Upper lobe of left lung (tissue), 6 donors: ENCODE measurements around the gene GRK2. TPM values are rescaled to one million over a fixed set of nuclear protein-coding genes. Genes with fewer than 3 reads are reported as not detected.

ENCODE experiments used
- ATAC-seq, 2 donors: fragments of 200-7000 bp; cut with Tn5 transposase; one replicate each; pipeline ENCODE4 v1.9.1; 2022; ENCODE audit warnings: mild to moderate bottlenecking in 2 of 2, moderate library complexity in 2 of 2; ENCODE audit not compliant: low FRiP score in 2 of 2
- DNase-seq, 2 donors: peaks; one replicate each; pipeline ENCODE4 v3.0.0-alpha.2; 2019 to 2020
- H3K27ac ChIP-seq, 4 donors: fragments of 200-600 bp; sonication (generic); one replicate each; pipeline ENCODE4 v1.5.1; 2016 to 2019
- H3K27me3 ChIP-seq, 4 donors: fragments of 200-600 bp; sonication (generic); one replicate each; pipeline ENCODE4 v1.5.1; 2017 to 2019
- H3K36me3 ChIP-seq, 4 donors: fragments of 200-600 bp; sonication (generic); one replicate each; pipeline ENCODE4 v1.5.1; 2016 to 2019
- H3K4me1 ChIP-seq, 4 donors: fragments of 200-600 bp; sonication (generic); one replicate each; pipeline ENCODE4 v1.5.1; 2018 to 2019
- H3K4me3 ChIP-seq, 4 donors: fragments of 200-600 bp; sonication (generic); one replicate each; pipeline ENCODE4 v1.5.1; 2017 to 2019; ENCODE audit warnings: mild to moderate bottlenecking in 2 of 4, moderate library complexity in 1 of 4
- H3K9me3 ChIP-seq, 4 donors: fragments of 200-600 bp; sonication (generic); one replicate each; pipeline ENCODE4 v1.5.1; 2018 to 2019
- EP300 ChIP-seq, 4 donors: sonication (generic); formaldehyde crosslinking; IDR thresholded peaks; one replicate each; pipeline ENCODE4 v1.5.1; 2017; ENCODE audit warnings: antibody characterized with exemption in 4 of 4, control low read depth in 2 of 4
- POLR2A ChIP-seq, 4 donors: fragments of 450-650 bp; IDR thresholded peaks; one replicate each; pipeline ENCODE4 v1.5.1; 2016 to 2017; ENCODE audit warnings: antibody characterized with exemption in 4 of 4, mild to moderate bottlenecking in 2 of 4
- POLR2AphosphoS5 ChIP-seq, 2 donors: sonication (generic); formaldehyde crosslinking; IDR thresholded peaks; one replicate each; pipeline ENCODE4 v1.5.1; 2017; ENCODE audit warnings: antibody characterized with exemption in 2 of 2
- WGBS, 2 donors: methylation state at CpG; one replicate each; pipeline ENCODE4 v1.1.5; 2017 to 2018; 5-methylcytosine and 5-hydroxymethylcytosine counted together
- total RNA-seq, 6 donors: library from RNA; depleted of rRNA in 4 of 6; stranded (reverse); fragments of >200 nt in 4 of 6; gene quantifications; one replicate each; pipeline versions ENCODE4 v1.1.0 to v1.2.1, GENCODE V29; 2016 to 2021
- TF ChIP-seq, protein P1 (sequence below), 6 experiments: fragments of 450-650 bp in 4 of 6; fragments of 200-600 bp in 2 of 6; sonication (generic) in 2 of 6; IDR thresholded peaks; one replicate each; pipeline ENCODE4 v1.5.1; 2016 to 2019; ENCODE audit warnings: antibody characterized with exemption in 6 of 6
- donor health status: DM: no; HTN: no; CAD: no; lungs with moderate emphysema.
- donor health status: DM: no; HTN: yes; CAD: no; lungs with severe emphysema.

The GRK2 gene
- total RNA-seq, 6 donors from 2014 or later = 76.9 to 232 (median 117) TPM

DNA sequence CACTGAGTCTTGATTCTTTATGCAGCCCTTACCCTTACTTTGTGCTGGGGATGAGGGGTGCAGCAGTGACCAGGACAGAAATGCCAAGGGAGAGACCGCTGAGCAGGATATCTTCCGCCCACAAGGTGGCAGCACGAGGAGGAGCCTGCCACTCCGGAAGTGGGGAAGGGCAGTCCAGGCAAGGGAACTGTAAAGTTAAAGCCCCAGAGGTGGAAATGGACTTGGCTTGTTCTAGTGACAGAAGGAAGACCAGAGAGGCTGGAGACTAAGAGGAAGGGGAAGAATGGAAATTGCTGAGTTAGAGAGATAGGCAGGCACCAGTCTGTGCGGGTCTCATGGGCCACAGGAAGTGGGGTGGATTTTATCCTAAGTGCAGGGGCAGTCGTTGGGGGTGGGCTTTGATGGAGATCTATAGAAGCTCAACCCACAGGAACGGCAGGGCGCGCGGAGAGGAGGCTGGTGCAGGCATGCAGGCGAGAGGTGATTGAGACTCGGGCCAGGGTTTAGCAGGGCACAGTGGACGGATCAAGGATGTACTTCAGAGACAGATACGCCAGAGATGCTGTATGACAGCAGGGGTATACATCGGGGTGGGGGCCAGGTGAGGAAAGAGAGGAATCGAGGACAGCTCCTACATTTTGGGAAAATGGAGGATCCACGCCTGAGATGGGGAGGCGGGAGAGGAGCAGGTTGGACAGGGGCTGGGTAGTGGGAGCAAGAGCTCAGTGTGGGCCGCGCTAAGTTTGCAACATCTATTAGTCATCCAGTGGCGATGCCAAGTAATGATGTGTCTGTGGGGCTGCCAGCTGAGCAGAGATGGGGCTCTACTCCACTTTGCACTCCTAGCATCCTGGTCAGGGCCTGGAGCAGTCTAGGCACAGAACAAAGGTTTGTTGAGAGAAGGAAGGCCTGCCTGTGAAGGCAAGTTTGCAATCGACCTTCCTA lies 3.3 kb upstream of the GRK2 start:
- H3K9me3 ChIP-seq = no peaks in the 10 kb centered on the region
- H3K27me3 ChIP-seq = no peaks in the 10 kb centered on the region
- no peaks in the 10 kb centered on the region for H3K36me3 ChIP-seq
- peaks cover 33 to 38% (median 34%) of the 10 kb centered on the region in 4 donors for H3K4me1 ChIP-seq
- ATAC-seq = peak; percentile 78 to 84
- no peak overlapping the region for H3K4me3 ChIP-seq
- peak; percentile 63 to 87 for DNase-seq
- peak overlapping the region; percentile 52 to 74 (median 68) for H3K27ac ChIP-seq
- WGBS, 2 donors = 43 to 46% methylated on average over 21 to 22 of the region's 22 CpGs
- TF ChIP-seq EP300 (IDR thresholded peaks at IDR 0.05) = no peak
- TF ChIP-seq POLR2A (IDR thresholded peaks at IDR 0.05) = no peak
- peak in 1 of 2 donors; percentile 68 for TF ChIP-seq POLR2AphosphoS5 (IDR thresholded peaks at IDR 0.05)
- TF ChIP-seq, protein P1, sequence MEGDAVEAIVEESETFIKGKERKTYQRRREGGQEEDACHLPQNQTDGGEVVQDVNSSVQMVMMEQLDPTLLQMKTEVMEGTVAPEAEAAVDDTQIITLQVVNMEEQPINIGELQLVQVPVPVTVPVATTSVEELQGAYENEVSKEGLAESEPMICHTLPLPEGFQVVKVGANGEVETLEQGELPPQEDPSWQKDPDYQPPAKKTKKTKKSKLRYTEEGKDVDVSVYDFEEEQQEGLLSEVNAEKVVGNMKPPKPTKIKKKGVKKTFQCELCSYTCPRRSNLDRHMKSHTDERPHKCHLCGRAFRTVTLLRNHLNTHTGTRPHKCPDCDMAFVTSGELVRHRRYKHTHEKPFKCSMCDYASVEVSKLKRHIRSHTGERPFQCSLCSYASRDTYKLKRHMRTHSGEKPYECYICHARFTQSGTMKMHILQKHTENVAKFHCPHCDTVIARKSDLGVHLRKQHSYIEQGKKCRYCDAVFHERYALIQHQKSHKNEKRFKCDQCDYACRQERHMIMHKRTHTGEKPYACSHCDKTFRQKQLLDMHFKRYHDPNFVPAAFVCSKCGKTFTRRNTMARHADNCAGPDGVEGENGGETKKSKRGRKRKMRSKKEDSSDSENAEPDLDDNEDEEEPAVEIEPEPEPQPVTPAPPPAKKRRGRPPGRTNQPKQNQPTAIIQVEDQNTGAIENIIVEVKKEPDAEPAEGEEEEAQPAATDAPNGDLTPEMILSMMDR (IDR thresholded peaks at IDR 0.05) = peak; percentile 81 to 90 (median 84)

DNA sequence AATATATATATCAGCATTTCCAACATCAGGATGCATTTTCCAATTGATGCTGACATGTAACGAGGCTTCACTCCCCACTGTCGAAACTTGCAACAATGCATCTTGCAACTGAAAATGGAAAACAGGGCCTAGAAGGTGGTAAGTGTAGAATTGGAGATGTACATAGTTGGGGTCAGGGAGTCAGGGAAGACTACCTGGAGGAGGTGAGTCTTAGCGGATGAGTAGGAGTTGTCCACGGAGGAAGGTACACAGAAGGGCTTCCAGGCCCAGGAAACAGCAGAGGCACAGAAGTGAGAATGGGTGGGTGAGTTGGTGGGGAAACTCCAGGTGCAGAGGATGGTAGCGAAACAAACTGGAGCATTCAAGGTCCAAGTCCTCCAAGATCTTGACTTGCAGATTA lies 2.0 kb upstream of the GRK2 start:
- H3K4me1 ChIP-seq = peaks cover 46 to 51% (median 47%) of the 10 kb centered on the region in 4 donors
- 92 to 93% methylated on average over 5 of the region's 5 CpGs for WGBS, 2 donors

DNA sequence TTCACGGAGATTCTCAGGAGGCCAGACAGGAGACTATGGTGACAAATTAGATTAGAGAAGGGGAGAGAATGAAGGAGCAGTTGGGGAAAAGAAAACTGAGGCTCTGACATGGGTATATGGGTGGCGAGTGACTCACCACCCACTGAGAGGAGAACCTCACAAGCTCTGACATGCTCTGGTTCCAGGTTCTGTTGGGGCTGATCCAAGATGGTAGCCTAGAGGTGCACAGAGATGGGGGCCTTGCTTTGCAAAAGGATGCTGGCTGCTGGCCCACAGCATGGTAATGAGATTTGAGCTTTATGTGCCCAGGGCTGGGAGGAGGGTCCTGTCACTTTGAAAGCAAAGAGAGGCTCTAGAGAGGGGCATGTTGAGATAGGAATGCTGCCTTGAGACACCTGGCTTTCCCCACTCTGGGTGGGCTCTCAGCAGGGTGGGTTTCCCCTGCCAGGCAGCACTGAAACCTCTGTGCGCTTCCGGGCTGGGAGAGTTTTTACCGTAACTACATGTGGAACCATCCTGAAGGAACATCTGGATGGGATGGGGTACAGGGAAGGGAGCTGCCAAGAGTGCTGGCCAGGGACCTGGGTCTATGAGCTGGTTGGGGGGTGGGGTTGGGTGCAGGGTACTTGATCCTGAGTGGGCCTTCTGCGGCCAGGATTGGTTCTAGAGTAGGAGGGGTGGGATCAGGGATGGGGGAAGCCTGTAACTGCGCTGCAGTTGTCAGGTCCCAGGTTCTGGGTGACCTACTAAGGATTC lies 1.2 kb upstream of the GRK2 start:
- DNase-seq (no peak), ATAC-seq (no peak)
- no peak overlapping the region for H3K4me3 ChIP-seq
- H3K4me1 ChIP-seq = peaks cover 54 to 59% (median 55%) of the 10 kb centered on the region in 4 donors
- H3K36me3 ChIP-seq = peaks cover 0 to 10% (median 3%) of the 10 kb centered on the region in 4 donors
- H3K27me3 ChIP-seq = no peaks in the 10 kb centered on the region
- TF ChIP-seq POLR2AphosphoS5 (IDR thresholded peaks at IDR 0.05) = no peak
- TF ChIP-seq, protein P1 (IDR thresholded peaks at IDR 0.05) = no peak
- TF ChIP-seq POLR2A (IDR thresholded peaks at IDR 0.05) = no peak
- no peak for TF ChIP-seq EP300 (IDR thresholded peaks at IDR 0.05)
- WGBS, 2 donors = 90 to 91% methylated on average over 7 of the region's 7 CpGs
- peak overlapping the region in 1 of 4 donors; percentile 74 for H3K27ac ChIP-seq
- no peaks in the 10 kb centered on the region for H3K9me3 ChIP-seq

More for the DNA sequence above, 2.0 kb upstream of the GRK2 start:
- no peaks in the 10 kb centered on the region for H3K9me3 ChIP-seq
- TF ChIP-seq, protein P1 (IDR thresholded peaks at IDR 0.05) = no peak
- TF ChIP-seq EP300 (IDR thresholded peaks at IDR 0.05) (no peak), POLR2AphosphoS5 (IDR thresholded peaks at IDR 0.05) (no peak), POLR2A (IDR thresholded peaks at IDR 0.05) (no peak)
- ATAC-seq (no peak), DNase-seq (no peak)
- no peak overlapping the region for H3K27ac ChIP-seq
- H3K27me3 ChIP-seq = no peaks in the 10 kb centered on the region
- H3K4me3 ChIP-seq = no peak overlapping the region
- peaks cover 0 to 7% (median 3%) of the 10 kb centered on the region in 4 donors for H3K36me3 ChIP-seq

DNA sequence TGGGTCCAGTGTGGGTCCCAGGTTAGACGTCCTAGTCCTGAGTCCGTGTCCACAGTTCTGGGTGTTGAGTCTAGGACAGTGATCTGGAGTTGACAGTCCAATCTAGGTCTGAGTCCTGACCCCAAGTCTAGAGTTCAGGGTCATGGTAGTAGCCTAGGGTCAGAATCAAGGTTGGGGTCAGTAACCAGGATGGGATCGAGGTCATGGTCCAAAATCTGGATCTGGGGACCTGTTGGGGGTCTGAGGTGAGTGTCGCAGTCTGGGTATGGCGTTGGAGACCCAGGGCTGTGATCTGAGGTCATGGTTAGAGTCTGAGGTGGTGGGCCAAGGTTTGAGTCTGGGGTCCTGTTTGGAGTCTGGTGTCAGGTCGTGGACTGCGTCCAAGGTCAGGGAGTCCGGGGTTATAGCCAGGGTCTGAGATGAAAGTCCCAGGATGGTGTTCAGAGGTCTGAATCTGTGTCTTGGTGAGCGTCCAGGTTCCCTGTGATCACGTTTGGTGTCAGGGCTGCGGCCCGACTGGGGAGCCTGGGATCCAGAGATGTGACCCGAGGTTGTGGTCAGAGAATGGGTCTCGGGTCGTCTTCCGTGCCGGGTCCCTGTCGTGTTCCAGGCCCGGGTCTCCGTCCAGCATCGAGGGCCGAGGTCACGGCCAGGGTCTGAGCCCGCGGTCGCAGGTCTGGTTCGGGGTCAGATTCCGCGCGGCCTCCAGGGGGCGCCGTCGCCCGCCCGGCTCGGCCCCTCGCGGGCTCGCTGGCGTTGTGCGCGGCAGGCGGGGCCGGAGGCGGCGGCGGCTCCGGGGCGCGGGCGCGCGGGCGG lies 432 bp upstream of the GRK2 start:
- DNase-seq = peak; percentile 85 to 99
- WGBS, 2 donors = 42 to 50% methylated on average over 12 to 15 of the region's 54 CpGs

More for the DNA sequence above, 432 bp upstream of the GRK2 start:
- H3K27ac ChIP-seq = peak overlapping the region; percentile 26 to 86 (median 75)
- ATAC-seq = peak; percentile 61 to 85
- no peaks in the 10 kb centered on the region for H3K27me3 ChIP-seq
- H3K36me3 ChIP-seq = peaks cover 0 to 10% (median 3%) of the 10 kb centered on the region in 4 donors
- no peaks in the 10 kb centered on the region for H3K9me3 ChIP-seq
- no peak for TF ChIP-seq EP300 (IDR thresholded peaks at IDR 0.05)
- TF ChIP-seq, protein P1 (IDR thresholded peaks at IDR 0.05) = peak; percentile 76 to 97 (median 96)
- peak overlapping the region in 2 of 4 donors; percentile 20 to 26 for H3K4me3 ChIP-seq
- H3K4me1 ChIP-seq = peaks cover 62 to 67% (median 63%) of the 10 kb centered on the region in 4 donors
